PC-3 (cell line): Measurements from ENCODE around the gene CREBL2. TPM values are rescaled to one million over a fixed set of nuclear protein-coding genes. Genes with fewer than 3 reads are reported as not detected.
"Not testable (repeated sequence)": the region's sequence is repeated elsewhere in the genome, so short reads cannot be mapped to it uniquely, and the experiment has no call there.

Experiments
- ATAC-seq: fragments of 200-7000 bp; cut with Tn5 transposase; 2 replicates; pipeline ENCODE4 v1.9.1; 2020; ENCODE audit warnings: mild to moderate bottlenecking, moderate library complexity
- BruUV-seq: library from RNA; stranded (reverse); fragments of 400-500 nt; replicated peaks from 2 replicates; lab custom pipeline; 2021; lab: Mats Ljungman, UMichigan
- CTCF ChIA-PET: fragments of 300-600 bp; sonication (Branson Sonifier 250); formaldehyde crosslinking; loops from one replicate; lab custom pipeline; 2022; ENCODE audit warnings: antibody characterized with exemption; lab: Charles Lee
- POLR2A ChIA-PET: fragments of 300-600 bp; sonication (Branson Sonifier 250); formaldehyde crosslinking; loops from one replicate; lab custom pipeline; 2022; ENCODE audit warnings: antibody characterized with exemption; ENCODE audit not compliant: unreplicated experiment; lab: Charles Lee
- DNase-seq: peaks from one replicate; pipeline ENCODE4 v3.0.0-alpha.2; 2015
- H2AFZ ChIP-seq: fragments of 300-600 bp; sonication (generic); 2 replicates; pipeline ENCODE4 v1.6.0; 2016; ENCODE audit warnings: antibody characterized with exemption, low read length
- H3F3A ChIP-seq: fragments of 300-600 bp; sonication (generic); one replicate; pipeline ENCODE4 v1.6.0; 2017; ENCODE audit warnings: antibody characterized with exemption, low read length, control low read depth, mild to moderate bottlenecking; ENCODE audit not compliant: unreplicated experiment
- H3K27ac ChIP-seq: fragments of 300-600 bp; sonication (generic); 2 replicates; pipeline ENCODE4 v1.5.1; 2016; ENCODE audit warnings: mild to moderate bottlenecking, low read length
- H3K27me3 ChIP-seq: fragments of 300-600 bp; sonication (generic); 2 replicates; pipeline ENCODE4 v1.6.1; 2016; ENCODE audit warnings: low read length, mixed read lengths
- H3K36me3 ChIP-seq: fragments of 300-600 bp; sonication (generic); 2 replicates; pipeline ENCODE4 v1.6.1; 2016; ENCODE audit warnings: low read depth, mixed run types, low read length, mixed read lengths
- H3K4me1 ChIP-seq: fragments of 300-600 bp; sonication (generic); 2 replicates; pipeline ENCODE4 v1.5.1; 2016; ENCODE audit warnings: low read length; ENCODE audit not compliant: insufficient read depth
- H3K4me2 ChIP-seq: fragments of 300-600 bp; sonication (generic); 2 replicates; pipeline ENCODE4 v1.6.0; 2016; ENCODE audit warnings: low read length
- H3K4me3 ChIP-seq: fragments of 300-600 bp; sonication (generic); 2 replicates; pipeline ENCODE4 v1.5.1; 2016; ENCODE audit warnings: mild to moderate bottlenecking, low read length, mixed read lengths
- H3K79me2 ChIP-seq: fragments of 300-600 bp; sonication (generic); 2 replicates; pipeline ENCODE4 v1.6.1; 2017; ENCODE audit warnings: low read length, mixed read lengths
- H3K9ac ChIP-seq: fragments of 300-600 bp; sonication (generic); 2 replicates; pipeline ENCODE4 v1.6.0; 2016; ENCODE audit warnings: mild to moderate bottlenecking, low read length
- H3K9me2 ChIP-seq: fragments of 300-600 bp; sonication (generic); replicated peaks from 2 replicates; pipeline ENCODE4 v1.6.1; 2016; ENCODE audit warnings: mixed run types, low read length, mixed read lengths
- H3K9me3 ChIP-seq: fragments of 300-600 bp; sonication (generic); 2 replicates; pipeline ENCODE4 v1.6.1; 2016; ENCODE audit warnings: low read length, mixed read lengths
- H4K20me1 ChIP-seq: fragments of 300-600 bp; sonication (generic); 2 replicates; pipeline ENCODE4 v1.6.1; 2016; ENCODE audit warnings: low read length, mixed read lengths
- CTCF ChIP-seq: fragments of 300-600 bp; sonication (generic); conservative IDR thresholded peaks from 2 replicates; pipeline ENCODE4 v1.5.1; 2017; ENCODE audit warnings: antibody characterized with exemption, low read depth, mild to moderate bottlenecking, low read length
- EZH2 ChIP-seq: fragments of 300-600 bp; sonication (generic); IDR thresholded peaks from one replicate; pipeline ENCODE4 v1.6.1; 2017; ENCODE audit warnings: antibody characterized with exemption, mild to moderate bottlenecking, low read length; ENCODE audit not compliant: unreplicated experiment
- EZH2phosphoT487 ChIP-seq: fragments of 300-600 bp; sonication (generic); IDR thresholded peaks from 2 replicates; pipeline ENCODE4 v1.6.1; 2018; ENCODE audit warnings: mild to moderate bottlenecking, antibody characterized with exemption, low read length, borderline replicate concordance
- intact Hi-C: fragments of 100-400 bp; cut with micrococcal nuclease; formaldehyde crosslinking; loops from 2 replicates; pipeline ENCODE4 v1.9.0; 2023
- total RNA-seq: library from RNA; depleted of rRNA; stranded (reverse); fragments of >200 nt; gene quantifications from 2 replicates; pipeline ENCODE4 v1.2.3, GENCODE V29; 2014

The CREBL2 gene
- total RNA-seq, 1 experiment from 2014 or later: 14.2 TPM

- ATAC-seq: no peak
- no peaks in the 10 kb centered on the region for H4K20me1 ChIP-seq
- no peak overlapping the region for H3K9ac ChIP-seq
- H3K4me3 ChIP-seq: no peak overlapping the region
- no peaks in the 10 kb centered on the region for H3K9me2 ChIP-seq
- H2AFZ ChIP-seq: no peak overlapping the region
- H3K27me3 ChIP-seq: no peaks in the 10 kb centered on the region
- H3K27ac ChIP-seq: no peak overlapping the region
- peaks cover 5% of the 10 kb centered on the region; the same call in 1 of the 2 replicates for H3K36me3 ChIP-seq
- intact Hi-C loops: loop anchor here (5.0 kb wide), 1 partner anchor 37 kb away; the partner anchor contains the start of gene CREBL2
- H3K4me1 ChIP-seq: peaks cover 19% of the 10 kb centered on the region
- CTCF ChIA-PET: no interaction called here
- POLR2A ChIA-PET: no interaction called here
- no peak overlapping the region for H3K4me2 ChIP-seq
- H3K9me3 ChIP-seq: peaks cover 10% of the 10 kb centered on the region
- BruUV-seq: no TSS peak
- DNase-seq: no peak
- no peak for TF ChIP-seq CTCF
- no peak for TF ChIP-seq EZH2
- TF ChIP-seq EZH2phosphoT487: no peak
- no peaks in the 10 kb centered on the region for H3K79me2 ChIP-seq
- no peaks in the 10 kb centered on the region for H3F3A ChIP-seq
Observed at GRCh38 chr12:12648951-12649650, 37.4 kb downstream of the CREBL2 start.

- no peak overlapping the region for H3K9ac ChIP-seq
- CTCF ChIA-PET: no interaction called here
- H4K20me1 ChIP-seq: no peaks in the 10 kb centered on the region
- TF ChIP-seq EZH2 (no peak), CTCF (no peak), EZH2phosphoT487 (no peak)
- H3K9me2 ChIP-seq: no peaks in the 10 kb centered on the region
- H3K4me3 ChIP-seq: no peak overlapping the region
- ATAC-seq (no peak), DNase-seq (no peak)
- no peak overlapping the region for H3K27ac ChIP-seq
- no peaks in the 10 kb centered on the region for H3K4me1 ChIP-seq
- intact Hi-C loops: no loop called here
- no peaks in the 10 kb centered on the region for H3F3A ChIP-seq
- BruUV-seq: no TSS peak
- no peaks in the 10 kb centered on the region for H3K27me3 ChIP-seq
- POLR2A ChIA-PET: interaction anchor here (0.6 kb wide), 1 partner anchor 544 kb away, joined by 4 read pairs; the partner anchor contains the start of gene EMP1
- peaks cover under 1% of the 10 kb centered on the region; the same call in 1 of the 2 replicates for H3K36me3 ChIP-seq
- no peak overlapping the region for H2AFZ ChIP-seq
- H3K4me2 ChIP-seq: no peak overlapping the region
- H3K9me3 ChIP-seq: peaks cover 10% of the 10 kb centered on the region
- H3K79me2 ChIP-seq: no peaks in the 10 kb centered on the region
Observed at GRCh38 chr12:12651752-12652151, 40.1 kb downstream of the CREBL2 start.

- ATAC-seq, H3K9me2 ChIP-seq, H3K9ac ChIP-seq, intact Hi-C loops, H3K79me2 ChIP-seq, H4K20me1 ChIP-seq, H3K27ac ChIP-seq, BruUV-seq, H3K36me3 ChIP-seq, H3K4me2 ChIP-seq, H3F3A ChIP-seq, CTCF ChIA-PET, DNase-seq, H3K4me1 ChIP-seq, H2AFZ ChIP-seq, H3K4me3 ChIP-seq, H3K27me3 ChIP-seq: not testable (repeated sequence)
- peaks cover 10% of the 10 kb centered on the region for H3K9me3 ChIP-seq
- POLR2A ChIA-PET: interaction anchor here (0.6 kb wide), 1 partner anchor 544 kb away, joined by 4 read pairs; the partner anchor contains the start of gene EMP1
Observed at GRCh38 chr12:12652704-12653103, 41.0 kb downstream of the CREBL2 start.
